HepG2 (cell line): ENCODE results near the gene QSER1. TPM values are rescaled to one million over a fixed set of nuclear protein-coding genes. Genes with fewer than 3 reads are reported as not detected.

Experiments used
- ATAC-seq: fragments of 200-7000 bp; cut with Tn5 transposase; 3 replicates; pipeline ENCODE4 v1.9.1; 2020; ENCODE audit warnings: mild to moderate bottlenecking, moderate library complexity
- BruUV-seq: library from RNA; stranded (reverse); fragments of 400-500 nt; replicated peaks from 2 replicates; lab custom pipeline; 2021; lab: Mats Ljungman, UMichigan
- CTCF ChIA-PET: fragments of 300-600 bp; formaldehyde crosslinking; extraction: SDS; loops from one replicate; lab custom pipeline; 2021; ENCODE audit warnings: low total read pairs, inconsistent platforms, low intra/inter-chr PET ratio; lab: Yijun Ruan, JAX
- POLR2A ChIA-PET: fragments of 350-600 bp; sonication (Branson Sonifier 250); formaldehyde crosslinking; loops from one replicate; lab custom pipeline; 2020; ENCODE audit warnings: antibody characterized with exemption, inconsistent platforms; lab: Yijun Ruan, JAX
- DNase-seq: peaks from one replicate; pipeline ENCODE4 v3.0.0-alpha.2; 2015; ENCODE audit warnings: low spot score
- FAIRE-seq: peaks from 3 replicates; lab custom pipeline; 2011; peaks lifted over from hg19 to GRCh38; lab: Jason Lieb, UNC
- H2AFZ ChIP-seq: one replicate; pipeline ENCODE4 v1.6.1; 2011; ENCODE audit warnings: low read length, inconsistent platforms
- H3K27ac ChIP-seq: fragments of 300-600 bp; 3 replicates; pipeline ENCODE4 v1.8.0; 2011; ENCODE audit warnings: mixed run types, mild to moderate bottlenecking, mixed read lengths, low read length, inconsistent platforms; ENCODE audit not compliant: insufficient read depth; ENCODE audit errors: extremely low read length
- H3K27me3 ChIP-seq, 2 experiments: fragments of 200-600 bp in 1 of 2; 2 replicates in 1 of 2; 3 replicates in 1 of 2; pipeline versions ENCODE4 v1.6.0 to v1.8.0; 2011; ENCODE audit warnings: low read length in 2 of 2, mild to moderate bottlenecking in 2 of 2, moderate library complexity in 2 of 2, inconsistent platforms in 1 of 2; ENCODE audit not compliant: insufficient read depth in 2 of 2, control insufficient read depth in 1 of 2
- H3K36me3 ChIP-seq, 2 experiments: fragments of 200-600 bp in 1 of 2; replicated peaks in 1 of 2; 2 replicates in 1 of 2; 3 replicates in 1 of 2; pipeline versions ENCODE4 v1.5.1 to v1.8.0; 2011; ENCODE audit warnings: low read length in 2 of 2, inconsistent platforms in 1 of 2; ENCODE audit not compliant: insufficient read depth in 2 of 2, control insufficient read depth in 1 of 2
- H3K4me1 ChIP-seq: 2 replicates; pipeline ENCODE4 v1.5.1; 2012; ENCODE audit warnings: low read length, inconsistent platforms; ENCODE audit not compliant: insufficient read depth
- H3K4me2 ChIP-seq: 2 replicates; pipeline ENCODE4 v1.6.0; 2011; ENCODE audit warnings: low read depth, low read length, inconsistent platforms
- H3K4me3 ChIP-seq, 3 experiments: fragments of 200-600 bp in 1 of 3; sonication (generic), shearing (Covaris generic) in 1 of 3; replicated peaks in 1 of 3; 2 replicates each; pipeline ENCODE4 v1.5.1; 2011 to 2016; ENCODE audit warnings: low read length in 3 of 3, inconsistent platforms in 2 of 3, low read depth in 2 of 3, mild to moderate bottlenecking in 2 of 3, control low read depth in 1 of 3, mixed read lengths in 1 of 3; ENCODE audit not compliant: insufficient read depth in 1 of 3
- H3K79me2 ChIP-seq: one replicate; pipeline ENCODE4 v1.6.1; 2011; ENCODE audit warnings: low read length, inconsistent platforms; ENCODE audit not compliant: insufficient read depth
- H3K9ac ChIP-seq: 2 replicates; pipeline ENCODE4 v1.6.0; 2011; ENCODE audit warnings: mild to moderate bottlenecking, low read depth, low read length, inconsistent platforms; ENCODE audit not compliant: insufficient read depth
- H3K9me3 ChIP-seq: 2 replicates; pipeline ENCODE4 v1.5.1; 2012; ENCODE audit warnings: mild to moderate bottlenecking, low read length
- H4K20me1 ChIP-seq: 2 replicates; pipeline ENCODE4 v1.6.0; 2011; ENCODE audit warnings: inconsistent platforms, mild to moderate bottlenecking, low read length, moderate library complexity; ENCODE audit not compliant: insufficient read depth
- CHD2 ChIP-seq: IDR thresholded peaks from 2 replicates; pipeline ENCODE4 v1.6.1; 2011; ENCODE audit warnings: low read depth, low read length, improper control_type of control experiment
- FOSL1 ChIP-seq: sonication (generic); formaldehyde crosslinking; IDR thresholded peaks from 2 replicates; pipeline ENCODE4 v1.9.0; 2021; ENCODE audit warnings: missing genetic modification reagents, borderline replicate concordance
- NONO ChIP-seq, 2 experiments: fragments of 450-650 bp in 1 of 2; sonication (generic) in 1 of 2; formaldehyde crosslinking in 1 of 2; IDR thresholded peaks in 1 of 2; conservative IDR thresholded peaks in 1 of 2; 2 replicates each; pipeline versions ENCODE4 v1.6.1 to v1.8.0; 2017 to 2022; ENCODE audit warnings: mild to moderate bottlenecking in 1 of 2, missing genetic modification reagents in 1 of 2, moderate library complexity in 1 of 2
- PITX1 ChIP-seq: sonication (generic); formaldehyde crosslinking; IDR thresholded peaks from 2 replicates; pipeline ENCODE4 v1.5.1; 2020; ENCODE audit warnings: mild to moderate bottlenecking, missing genetic modification reagents
- XBP1 ChIP-seq: sonication (generic); formaldehyde crosslinking; IDR thresholded peaks from 2 replicates; pipeline ENCODE4 v1.5.0; 2020; ENCODE audit warnings: missing genetic modification reagents
- ZNF160 ChIP-seq: sonication (generic); formaldehyde crosslinking; IDR thresholded peaks from 2 replicates; pipeline ENCODE4 v1.8.0; 2022; ENCODE audit warnings: mild to moderate bottlenecking, inconsistent platforms, missing genetic modification reagents
- ZNF558 ChIP-seq: sonication (generic); formaldehyde crosslinking; IDR thresholded peaks from 2 replicates; pipeline ENCODE4 v1.9.0; 2022; ENCODE audit warnings: mild to moderate bottlenecking, missing genetic modification reagents, borderline replicate concordance
- ZNF784 ChIP-seq: sonication (generic); formaldehyde crosslinking; IDR thresholded peaks from 2 replicates; pipeline ENCODE4 v1.5.1; 2020; ENCODE audit warnings: missing genetic modification reagents, mild to moderate bottlenecking, borderline replicate concordance
- ZSCAN25 ChIP-seq: sonication (generic); formaldehyde crosslinking; IDR thresholded peaks from 2 replicates; pipeline ENCODE4 v1.8.0; 2022; ENCODE audit warnings: mild to moderate bottlenecking, missing genetic modification reagents
- WGBS: methylation state at CpG from one replicate; pipeline ENCODE4 v1.1.6; 2017; ENCODE audit warnings: low lambda C conversion rate; 5-methylcytosine and 5-hydroxymethylcytosine counted together
- in situ Hi-C: cut with HindIII; loops from 2 replicates; pipeline ENCODE4 v1.10.0; 2017; ENCODE audit warnings: low pct_unique_long_range_greater_than_20kb; ENCODE audit not compliant: extremely low pct_ligation_motif_present
- intact Hi-C: fragments of 100-400 bp; cut with micrococcal nuclease; formaldehyde crosslinking; loops from one replicate; pipeline ENCODE4 v1.10.0; 2022; ENCODE audit not compliant: unreplicated experiment
- polyA plus RNA-seq, 8 experiments: library from polyadenylated mRNA; depleted of rRNA in 3 of 8; stranded (reverse) in 7 of 8; unstranded in 1 of 8; fragments of >200 nt; fragmentation: Illumina TruSeq in 4 of 8; extraction: Trizol in 4 of 8; gene quantifications; 2 replicates each; pipeline versions ENCODE4 v1.2.1 to v1.2.3, GENCODE V29; 2011 to 2016; ENCODE audit warnings: low read depth in 4 of 8, missing spikeins in 1 of 8, mixed read lengths in 1 of 8; ENCODE audit not compliant: insufficient read depth in 1 of 8
- total RNA-seq, 5 experiments: library from RNA; depleted of rRNA; stranded (reverse); fragments of >200 nt; fragmentation: Illumina TruSeq; extraction: Trizol; gene quantifications; 2 replicates each; pipeline ENCODE4 v1.2.3, GENCODE V29; 2016; ENCODE audit warnings: low read depth in 1 of 5
- TF ChIP-seq, protein P1 (sequence below): sonication (generic); formaldehyde crosslinking; IDR thresholded peaks from 2 replicates; pipeline ENCODE4 v1.4.0; 2020; ENCODE audit warnings: mild to moderate bottlenecking, missing genetic modification reagents

QSER1 gene
- total and polyA plus RNA-seq, 2 of the 13 experiments (the other 11 are each of a cell fraction or from before 2014, with no cell fraction given): 8.9 to 17.3 TPM

- in situ Hi-C loops (no loop called here), intact Hi-C loops (loop anchor here (5.0 kb wide), 1 partner anchor 267 kb away; the partner anchor contains the start of gene CSTF3)
- Histone ChIP-seq H3K9ac (peak overlapping the region; percentile 94), H3K4me1 (peaks cover 24% of the 10 kb centered on the region), H3K9me3 (no peaks in the 10 kb centered on the region), H3K4me2 (peak overlapping the region; percentile 65), H3K79me2 (peaks cover 65% of the 10 kb centered on the region), H3K36me3 (no peaks in the 10 kb centered on the region; a peak in 4 of 5 replicates), H3K27ac (peak overlapping the region; percentile 88), H3K4me3 (peak overlapping the region; percentile 73 to 98 (median 93); a peak in 5 of 6 replicates), H4K20me1 (peaks cover 4% of the 10 kb centered on the region; the same call in 1 of the 2 replicates), H3K27me3 (peaks cover 0 to 3% of the 10 kb centered on the region in 2 experiments; a peak in 1 of 5 replicates), H2AFZ (no peak overlapping the region)
- ChIA-PET POLR2A (no interaction called here), CTCF (no interaction called here)
- FAIRE-seq (no peak), DNase-seq (no peak), ATAC-seq (no peak)
- WGBS: 86% methylated on average over 3 of the region's 3 CpGs
- no TSS peak for BruUV-seq
- TF ChIP-seq ZNF160: no peak
- no peak for TF ChIP-seq FOSL1
- TF ChIP-seq PITX1 (CRISPR knock-in tag): no peak
- no peak for TF ChIP-seq CHD2
- no peak for TF ChIP-seq XBP1
- no peak for TF ChIP-seq NONO (IDR thresholded peaks at IDR 0.05)
- no peak for TF ChIP-seq NONO (CRISPR knock-in tag; conservative IDR thresholded peaks at IDR 0.05)
- no peak for TF ChIP-seq ZNF784 (CRISPR knock-in tag)
- TF ChIP-seq ZSCAN25 (CRISPR knock-in tag): no peak
Observed at GRCh38 chr11:32894921-32895320, 2.3 kb downstream of the QSER1 start.

DNA sequence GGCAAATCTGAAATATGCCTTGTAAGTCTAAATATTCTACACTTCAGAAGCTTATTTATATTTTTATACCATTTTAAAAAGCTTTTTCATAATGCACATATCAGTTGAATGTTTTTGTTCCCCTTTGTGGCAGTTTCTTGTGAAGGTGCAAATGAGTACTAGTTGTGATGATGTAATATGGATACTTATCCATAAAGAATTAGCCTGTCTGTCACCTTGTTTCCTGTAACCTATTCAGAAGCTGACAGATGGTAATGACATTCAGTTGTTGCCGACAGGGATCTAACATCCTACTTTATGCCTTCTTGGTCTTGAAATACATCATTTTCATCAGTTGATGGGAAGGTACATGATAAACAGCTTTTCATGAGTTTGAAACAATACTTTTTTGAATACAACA lies 2.9 kb downstream of the QSER1 start:
- no peaks in the 10 kb centered on the region; a peak in 4 of 5 replicates for H3K36me3 ChIP-seq
- BruUV-seq: no TSS peak
- WGBS: 93% methylated on average over 1 of the region's 1 CpG
- intact Hi-C loops (no loop called here), in situ Hi-C loops (no loop called here)
- ATAC-seq (no peak), DNase-seq (no peak), FAIRE-seq (no peak)
- no peak overlapping the region for H2AFZ ChIP-seq
- no peak overlapping the region for H3K27ac ChIP-seq
- peaks cover 69% of the 10 kb centered on the region for H3K79me2 ChIP-seq
- ChIA-PET POLR2A (no interaction called here), CTCF (no interaction called here)
- H4K20me1 ChIP-seq: peaks cover 6% of the 10 kb centered on the region; the same call in 1 of the 2 replicates
- no peak overlapping the region for H3K9ac ChIP-seq
- no peak overlapping the region; a peak in 2 of 6 replicates for H3K4me3 ChIP-seq
- no peaks in the 10 kb centered on the region for H3K9me3 ChIP-seq
- peaks cover 0 to 3% of the 10 kb centered on the region in 2 experiments; a peak in 1 of 5 replicates for H3K27me3 ChIP-seq
- peak overlapping the region; percentile 65 for H3K4me2 ChIP-seq
- H3K4me1 ChIP-seq: peaks cover 24% of the 10 kb centered on the region
- TF ChIP-seq ZNF558 (CRISPR knock-in tag): no peak
- TF ChIP-seq, protein P1, sequence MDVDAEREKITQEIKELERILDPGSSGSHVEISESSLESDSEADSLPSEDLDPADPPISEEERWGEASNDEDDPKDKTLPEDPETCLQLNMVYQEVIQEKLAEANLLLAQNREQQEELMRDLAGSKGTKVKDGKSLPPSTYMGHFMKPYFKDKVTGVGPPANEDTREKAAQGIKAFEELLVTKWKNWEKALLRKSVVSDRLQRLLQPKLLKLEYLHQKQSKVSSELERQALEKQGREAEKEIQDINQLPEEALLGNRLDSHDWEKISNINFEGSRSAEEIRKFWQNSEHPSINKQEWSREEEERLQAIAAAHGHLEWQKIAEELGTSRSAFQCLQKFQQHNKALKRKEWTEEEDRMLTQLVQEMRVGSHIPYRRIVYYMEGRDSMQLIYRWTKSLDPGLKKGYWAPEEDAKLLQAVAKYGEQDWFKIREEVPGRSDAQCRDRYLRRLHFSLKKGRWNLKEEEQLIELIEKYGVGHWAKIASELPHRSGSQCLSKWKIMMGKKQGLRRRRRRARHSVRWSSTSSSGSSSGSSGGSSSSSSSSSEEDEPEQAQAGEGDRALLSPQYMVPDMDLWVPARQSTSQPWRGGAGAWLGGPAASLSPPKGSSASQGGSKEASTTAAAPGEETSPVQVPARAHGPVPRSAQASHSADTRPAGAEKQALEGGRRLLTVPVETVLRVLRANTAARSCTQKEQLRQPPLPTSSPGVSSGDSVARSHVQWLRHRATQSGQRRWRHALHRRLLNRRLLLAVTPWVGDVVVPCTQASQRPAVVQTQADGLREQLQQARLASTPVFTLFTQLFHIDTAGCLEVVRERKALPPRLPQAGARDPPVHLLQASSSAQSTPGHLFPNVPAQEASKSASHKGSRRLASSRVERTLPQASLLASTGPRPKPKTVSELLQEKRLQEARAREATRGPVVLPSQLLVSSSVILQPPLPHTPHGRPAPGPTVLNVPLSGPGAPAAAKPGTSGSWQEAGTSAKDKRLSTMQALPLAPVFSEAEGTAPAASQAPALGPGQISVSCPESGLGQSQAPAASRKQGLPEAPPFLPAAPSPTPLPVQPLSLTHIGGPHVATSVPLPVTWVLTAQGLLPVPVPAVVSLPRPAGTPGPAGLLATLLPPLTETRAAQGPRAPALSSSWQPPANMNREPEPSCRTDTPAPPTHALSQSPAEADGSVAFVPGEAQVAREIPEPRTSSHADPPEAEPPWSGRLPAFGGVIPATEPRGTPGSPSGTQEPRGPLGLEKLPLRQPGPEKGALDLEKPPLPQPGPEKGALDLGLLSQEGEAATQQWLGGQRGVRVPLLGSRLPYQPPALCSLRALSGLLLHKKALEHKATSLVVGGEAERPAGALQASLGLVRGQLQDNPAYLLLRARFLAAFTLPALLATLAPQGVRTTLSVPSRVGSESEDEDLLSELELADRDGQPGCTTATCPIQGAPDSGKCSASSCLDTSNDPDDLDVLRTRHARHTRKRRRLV (CRISPR knock-in tag): no peak
